OCI-LY3 (cell line): ENCODE results near the gene TAL1.

ENCODE experiments used
- CTCF ChIP-seq: fragments of 200-600, 300-600 bp; sonication (generic); IDR thresholded peaks from 2 replicates; pipeline ENCODE4 v1.5.1; 2014; ENCODE audit warnings: antibody characterized with exemption, low read length, low read depth
- EZH2phosphoT487 ChIP-seq: fragments of 200-600 bp; shearing (Covaris generic); IDR thresholded peaks from 2 replicates; pipeline ENCODE4 v1.6.1; 2018; ENCODE audit warnings: antibody characterized with exemption, mixed run types, low read depth

GRCh38 chr1:47231301-47232186 lies 481 bp downstream of the TAL1 start:
- TF ChIP-seq CTCF (no peak), EZH2phosphoT487 (no peak)
